ENCODE measurements around the gene ARHGAP15. TPM values are rescaled to one million over a fixed set of nuclear protein-coding genes. Genes with fewer than 3 reads are reported as not detected.

Gene ARHGAP15
- total and polyA plus RNA-seq, 2 donors from 2014 or later = 5.7 to 23.1 TPM

DNA sequence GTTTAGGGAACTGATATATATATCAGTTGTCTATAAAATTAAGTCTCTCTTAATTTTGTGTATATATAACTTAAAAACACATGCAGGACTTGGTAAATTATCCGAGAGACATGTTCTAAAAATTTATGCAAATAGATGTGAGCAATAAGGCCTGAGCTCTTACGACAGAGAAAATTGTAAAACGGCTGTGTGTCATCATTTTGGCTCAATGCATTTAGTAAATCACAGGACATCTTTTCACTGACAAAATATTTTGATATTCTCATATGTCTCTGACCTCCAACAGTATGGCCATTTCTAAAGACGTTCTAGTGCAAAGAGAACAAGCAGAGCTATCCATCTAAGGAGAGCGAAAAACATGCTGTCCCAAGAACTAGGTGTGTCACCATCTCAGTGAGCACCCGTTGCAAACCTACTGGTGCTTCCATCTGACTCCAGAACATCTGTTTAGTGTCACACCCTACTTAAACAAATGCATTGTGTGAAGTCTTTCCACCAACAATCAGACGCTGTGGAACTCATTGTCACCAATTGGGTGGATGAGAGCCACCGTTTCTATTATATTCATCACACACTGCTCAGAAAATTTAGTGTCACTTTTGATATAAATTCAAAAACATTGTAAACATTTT lies 108.0 kb downstream of the ARHGAP15 start:
- Histone ChIP-seq H3K36me3 (ENCODE audit: control insufficient read depth in 2 of 3, insufficient read depth in 3 of 3, low read length in 3 of 3) (no peaks in the 10 kb centered on the region), H3K9me3 (ENCODE audit: control insufficient read depth in 2 of 3, insufficient read depth in 1 of 3, low read length in 3 of 3) (no peaks in the 10 kb centered on the region), H3K9ac (ENCODE audit: low read length in 3 of 3) (no peak overlapping the region), H3K4me1 (ENCODE audit: control insufficient read depth in 2 of 3, insufficient read depth in 2 of 3, low read depth in 1 of 3, low read length in 3 of 3) (no peaks in the 10 kb centered on the region), H3K27me3 (ENCODE audit: control insufficient read depth, insufficient read depth, low read length) (no peaks in the 10 kb centered on the region), H3K4me3 (ENCODE audit: low read length in 3 of 3) (no peak overlapping the region), H3K27ac (ENCODE audit: low read depth in 2 of 2, low read length in 2 of 2) (no peak overlapping the region)
- DNase-seq (no peak), FAIRE-seq (no peak)
- intact Hi-C loops (cut with DNase I) = no loop called here
- TF ChIP-seq, protein P1, sequence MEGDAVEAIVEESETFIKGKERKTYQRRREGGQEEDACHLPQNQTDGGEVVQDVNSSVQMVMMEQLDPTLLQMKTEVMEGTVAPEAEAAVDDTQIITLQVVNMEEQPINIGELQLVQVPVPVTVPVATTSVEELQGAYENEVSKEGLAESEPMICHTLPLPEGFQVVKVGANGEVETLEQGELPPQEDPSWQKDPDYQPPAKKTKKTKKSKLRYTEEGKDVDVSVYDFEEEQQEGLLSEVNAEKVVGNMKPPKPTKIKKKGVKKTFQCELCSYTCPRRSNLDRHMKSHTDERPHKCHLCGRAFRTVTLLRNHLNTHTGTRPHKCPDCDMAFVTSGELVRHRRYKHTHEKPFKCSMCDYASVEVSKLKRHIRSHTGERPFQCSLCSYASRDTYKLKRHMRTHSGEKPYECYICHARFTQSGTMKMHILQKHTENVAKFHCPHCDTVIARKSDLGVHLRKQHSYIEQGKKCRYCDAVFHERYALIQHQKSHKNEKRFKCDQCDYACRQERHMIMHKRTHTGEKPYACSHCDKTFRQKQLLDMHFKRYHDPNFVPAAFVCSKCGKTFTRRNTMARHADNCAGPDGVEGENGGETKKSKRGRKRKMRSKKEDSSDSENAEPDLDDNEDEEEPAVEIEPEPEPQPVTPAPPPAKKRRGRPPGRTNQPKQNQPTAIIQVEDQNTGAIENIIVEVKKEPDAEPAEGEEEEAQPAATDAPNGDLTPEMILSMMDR (IDR thresholded peaks at IDR 0.05; ENCODE audit: borderline replicate concordance, extremely low read depth, insufficient read depth) = no peak

- H3K9me3 ChIP-seq (ENCODE audit: control insufficient read depth in 2 of 3, insufficient read depth in 1 of 3, low read length in 3 of 3) = no peaks in the 10 kb centered on the region
- no peaks in the 10 kb centered on the region for H3K36me3 ChIP-seq (ENCODE audit: control insufficient read depth in 2 of 3, insufficient read depth in 3 of 3, low read length in 3 of 3)
- FAIRE-seq (no peak), DNase-seq (no peak)
- H3K27me3 ChIP-seq (ENCODE audit: control insufficient read depth, insufficient read depth, low read length) = no peaks in the 10 kb centered on the region
- TF ChIP-seq, protein P1 (IDR thresholded peaks at IDR 0.05; ENCODE audit: borderline replicate concordance, extremely low read depth, insufficient read depth) = no peak
- no peak overlapping the region for H3K27ac ChIP-seq (ENCODE audit: low read depth in 2 of 2, low read length in 2 of 2)
- no peak overlapping the region for H3K9ac ChIP-seq (ENCODE audit: low read length in 3 of 3)
- no peak overlapping the region for H3K4me3 ChIP-seq (ENCODE audit: low read length in 3 of 3)
- intact Hi-C loops (cut with DNase I) = no loop called here
- H3K4me1 ChIP-seq (ENCODE audit: control insufficient read depth in 2 of 3, insufficient read depth in 2 of 3, low read depth in 1 of 3, low read length in 3 of 3) = no peaks in the 10 kb centered on the region
Measured at GRCh38 chr2:143241403-143242088, 112.3 kb downstream of the ARHGAP15 start.

GRCh38 chr2:143246246-143246645 lies 117.0 kb downstream of the ARHGAP15 start:
- H3K9ac ChIP-seq (ENCODE audit: low read length in 3 of 3) = no peak overlapping the region
- no peak for FAIRE-seq
- H3K9me3 ChIP-seq (ENCODE audit: control insufficient read depth in 2 of 3, insufficient read depth in 1 of 3, low read length in 3 of 3) = no peaks in the 10 kb centered on the region
- no peaks in the 10 kb centered on the region for H3K27me3 ChIP-seq (ENCODE audit: control insufficient read depth, insufficient read depth, low read length)
- no peaks in the 10 kb centered on the region for H3K36me3 ChIP-seq (ENCODE audit: control insufficient read depth in 2 of 3, insufficient read depth in 3 of 3, low read length in 3 of 3)
- no peak overlapping the region for H3K27ac ChIP-seq (ENCODE audit: low read depth in 2 of 2, low read length in 2 of 2)
- intact Hi-C loops (cut with DNase I) = no loop called here
- DNase-seq = no peak
- no peak overlapping the region for H3K4me3 ChIP-seq (ENCODE audit: low read length in 3 of 3)
- no peaks in the 10 kb centered on the region for H3K4me1 ChIP-seq (ENCODE audit: control insufficient read depth in 2 of 3, insufficient read depth in 2 of 3, low read depth in 1 of 3, low read length in 3 of 3)
- TF ChIP-seq, protein P1 (IDR thresholded peaks at IDR 0.05; ENCODE audit: borderline replicate concordance, extremely low read depth, insufficient read depth) = no peak

Measured in kidney (tissue), 14 donors.